Stimulated activated CD8-positive, alpha-beta memory T cell treated with anti-CD3 and anti-CD28 coated beads, Interleukin-4, amount 100 ng/mL, for 48 hours (primary cell): ENCODE measurements around the gene ARMC9.

Source experiments
- DNase-seq: peaks from one replicate; pipeline ENCODE4 v3.0.0-alpha.2; 2020

Gene ARMC9

GRCh38 chr2:231210782-231211181 is 12.4 kb downstream of the ARMC9 start:
- no peak for DNase-seq

GRCh38 chr2:231211486-231211885 is 13.1 kb downstream of the ARMC9 start:
- no peak for DNase-seq

- DNase-seq = no peak
Observed at GRCh38 chr2:231212329-231212845, 14.0 kb downstream of the ARMC9 start.

- DNase-seq = no peak
Observed at GRCh38 chr2:231213931-231214642, 15.7 kb downstream of the ARMC9 start.

GRCh38 chr2:231218366-231218765 is 19.9 kb downstream of the ARMC9 start:
- DNase-seq = no peak

- DNase-seq = no peak
Observed at GRCh38 chr2:231219289-231219688, 20.9 kb downstream of the ARMC9 start.

GRCh38 chr2:231221761-231222160 is 23.3 kb downstream of the ARMC9 start:
- DNase-seq = no peak

GRCh38 chr2:231222318-231223000 is 24.0 kb downstream of the ARMC9 start:
- DNase-seq = no peak

- no peak for DNase-seq
Observed at GRCh38 chr2:231223001-231223375, 24.6 kb downstream of the ARMC9 start.

- DNase-seq = no peak
Observed at GRCh38 chr2:231223458-231223976, 25.1 kb downstream of the ARMC9 start.

- peak; percentile 47 for DNase-seq
Observed at GRCh38 chr2:231227310-231228162, 29.1 kb downstream of the ARMC9 start.

- DNase-seq = no peak
Observed at GRCh38 chr2:231228223-231228622, 29.8 kb downstream of the ARMC9 start.

GRCh38 chr2:231228974-231229529 is 30.6 kb downstream of the ARMC9 start:
- no peak for DNase-seq

GRCh38 chr2:231235217-231235616 is 36.8 kb downstream of the ARMC9 start:
- DNase-seq = no peak

GRCh38 chr2:231238689-231239088 is 40.3 kb downstream of the ARMC9 start:
- no peak for DNase-seq

- DNase-seq = no peak
Observed at GRCh38 chr2:231239751-231240150, 41.3 kb downstream of the ARMC9 start.

GRCh38 chr2:231241755-231242507 is 43.5 kb downstream of the ARMC9 start:
- DNase-seq = no peak

- no peak for DNase-seq
Observed at GRCh38 chr2:231243866-231244265, 45.4 kb downstream of the ARMC9 start.

GRCh38 chr2:231244382-231245248 is 46.2 kb downstream of the ARMC9 start:
- no peak for DNase-seq

- no peak for DNase-seq
Observed at GRCh38 chr2:231245249-231246094, 47.0 kb downstream of the ARMC9 start.
